ENCODE data around the gene DCDC1. TPM values are rescaled to one million over a fixed set of nuclear protein-coding genes. Genes with fewer than 3 reads are reported as not detected.

DCDC1 gene
- total RNA-seq, 1 donor from 2014 or later = not detected

DNA sequence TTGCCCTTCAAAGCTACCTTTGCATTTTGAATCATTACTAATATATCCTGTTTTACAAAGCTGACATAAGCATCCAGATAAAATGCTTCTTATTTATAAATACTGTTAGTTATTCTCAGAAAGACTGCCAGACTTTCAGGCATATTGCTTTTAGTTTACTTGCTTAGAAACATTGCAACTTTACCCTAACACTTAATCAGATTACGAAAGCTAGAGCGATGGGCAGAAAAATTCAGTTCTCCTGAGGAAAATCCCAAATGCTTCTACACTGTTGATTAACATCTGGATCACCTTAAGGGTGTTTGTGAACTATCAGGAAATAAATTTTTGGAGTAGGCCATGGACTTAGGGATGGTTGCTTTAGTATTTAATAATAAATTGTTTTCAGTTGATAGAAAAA, 493.7 kb downstream of the DCDC1 start:
- Histone ChIP-seq H3K27me3 (no peaks in the 10 kb centered on the region), H3K27ac (no peak overlapping the region), H3K4me3 (no peak overlapping the region), H3K4me1 (peaks cover 12% of the 10 kb centered on the region), H3K9me3 (no peaks in the 10 kb centered on the region), H3K36me3 (no peaks in the 10 kb centered on the region)
- TF ChIP-seq, protein P1, sequence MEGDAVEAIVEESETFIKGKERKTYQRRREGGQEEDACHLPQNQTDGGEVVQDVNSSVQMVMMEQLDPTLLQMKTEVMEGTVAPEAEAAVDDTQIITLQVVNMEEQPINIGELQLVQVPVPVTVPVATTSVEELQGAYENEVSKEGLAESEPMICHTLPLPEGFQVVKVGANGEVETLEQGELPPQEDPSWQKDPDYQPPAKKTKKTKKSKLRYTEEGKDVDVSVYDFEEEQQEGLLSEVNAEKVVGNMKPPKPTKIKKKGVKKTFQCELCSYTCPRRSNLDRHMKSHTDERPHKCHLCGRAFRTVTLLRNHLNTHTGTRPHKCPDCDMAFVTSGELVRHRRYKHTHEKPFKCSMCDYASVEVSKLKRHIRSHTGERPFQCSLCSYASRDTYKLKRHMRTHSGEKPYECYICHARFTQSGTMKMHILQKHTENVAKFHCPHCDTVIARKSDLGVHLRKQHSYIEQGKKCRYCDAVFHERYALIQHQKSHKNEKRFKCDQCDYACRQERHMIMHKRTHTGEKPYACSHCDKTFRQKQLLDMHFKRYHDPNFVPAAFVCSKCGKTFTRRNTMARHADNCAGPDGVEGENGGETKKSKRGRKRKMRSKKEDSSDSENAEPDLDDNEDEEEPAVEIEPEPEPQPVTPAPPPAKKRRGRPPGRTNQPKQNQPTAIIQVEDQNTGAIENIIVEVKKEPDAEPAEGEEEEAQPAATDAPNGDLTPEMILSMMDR (IDR thresholded peaks at IDR 0.05) = no peak
- TF ChIP-seq POLR2A (IDR thresholded peaks at IDR 0.05) (no peak), POLR2AphosphoS5 (IDR thresholded peaks at IDR 0.05; ENCODE audit: insufficient read depth in 1 of 2, low read depth in 1 of 2) (no peak)
- DNase-seq (ENCODE audit: extremely low spot score in 2 of 2) = no peak
- intact Hi-C loops (cut with DNase I) = no loop called here

DNA sequence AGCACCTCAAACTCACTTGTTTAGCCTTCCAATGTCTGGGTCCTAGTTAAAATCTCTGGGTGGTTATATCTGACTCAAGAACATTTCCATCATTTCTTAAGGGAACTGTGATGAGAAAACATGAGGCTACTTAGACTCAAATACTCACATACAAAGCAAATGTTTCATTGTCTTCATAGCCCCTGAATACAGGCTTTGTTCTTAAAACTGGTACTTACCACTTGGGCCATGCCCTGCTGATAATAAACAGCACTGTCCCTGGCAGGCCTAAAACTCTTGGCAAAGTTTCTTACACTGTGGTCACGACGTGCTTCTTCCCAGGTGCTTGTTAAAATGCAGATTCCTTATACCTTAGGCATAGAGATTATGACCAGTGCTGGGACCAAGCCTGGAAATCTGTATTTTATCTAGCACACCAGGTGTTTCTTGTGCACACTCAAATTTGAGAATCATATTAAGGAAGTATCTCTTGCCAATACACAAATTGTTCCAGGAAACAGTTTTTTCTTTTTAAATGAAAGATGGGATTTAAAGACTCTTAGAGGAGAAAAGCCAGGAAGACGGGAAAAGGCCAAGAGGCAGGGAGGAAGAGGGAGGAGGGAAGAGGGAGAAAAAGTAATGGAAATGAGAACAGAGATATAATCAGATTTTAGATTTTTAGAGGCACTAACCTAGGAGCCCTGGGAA, 495.5 kb downstream of the DCDC1 start:
- intact Hi-C loops (cut with DNase I) = no loop called here
- Histone ChIP-seq H3K36me3 (no peaks in the 10 kb centered on the region), H3K4me3 (no peak overlapping the region), H3K27me3 (no peaks in the 10 kb centered on the region), H3K9me3 (no peaks in the 10 kb centered on the region), H3K27ac (no peak overlapping the region), H3K4me1 (peaks cover 12% of the 10 kb centered on the region)
- TF ChIP-seq POLR2A (IDR thresholded peaks at IDR 0.05) = no peak
- TF ChIP-seq POLR2AphosphoS5 (IDR thresholded peaks at IDR 0.05; ENCODE audit: insufficient read depth in 1 of 2, low read depth in 1 of 2) = no peak
- TF ChIP-seq, protein P1 (IDR thresholded peaks at IDR 0.05) = no peak
- DNase-seq (ENCODE audit: extremely low spot score in 2 of 2) = no peak

DNA sequence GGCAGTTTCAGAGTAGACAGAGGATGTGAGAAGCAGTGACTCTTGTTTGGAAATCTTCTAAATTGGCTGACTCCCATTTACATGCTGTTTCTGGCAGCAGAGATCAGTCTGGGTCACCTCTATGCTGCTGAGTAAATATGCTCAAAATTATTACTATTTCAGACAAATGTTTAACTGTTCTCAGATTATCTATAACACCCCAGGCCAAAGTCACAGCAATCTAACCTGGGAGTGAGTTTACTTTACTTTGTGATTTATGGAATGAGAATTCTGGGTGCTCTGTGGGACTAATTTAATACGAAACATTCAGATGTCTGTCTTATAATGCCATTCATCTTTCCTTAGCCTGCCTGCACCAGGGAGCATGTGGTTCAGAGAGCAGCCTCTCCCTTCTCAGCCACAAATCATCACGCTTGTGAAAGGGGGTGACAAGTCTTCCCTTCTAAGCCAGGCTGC, 500.9 kb downstream of the DCDC1 start:
- no peaks in the 10 kb centered on the region for H3K36me3 ChIP-seq
- intact Hi-C loops (cut with DNase I) = no loop called here

DNA sequence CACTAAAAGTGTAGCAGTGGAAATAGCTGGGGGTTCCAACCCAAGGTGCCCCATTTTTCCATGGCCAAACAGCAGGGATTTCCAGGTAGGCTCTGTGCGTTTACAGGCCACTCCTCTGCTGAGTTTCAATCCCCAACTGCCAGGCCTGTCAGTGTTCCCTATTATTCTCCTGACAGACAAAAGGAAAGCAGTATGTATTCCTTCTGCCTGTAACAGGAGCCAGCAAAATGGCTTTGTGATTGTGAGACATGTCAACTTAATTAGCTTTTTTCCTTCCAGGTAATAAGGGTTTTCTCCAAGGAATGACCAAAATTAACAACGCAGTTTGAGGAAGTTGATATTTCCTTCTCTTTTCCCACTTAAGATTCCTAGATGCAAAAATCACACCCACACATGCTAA, 506.3 kb downstream of the DCDC1 start:
- no peak overlapping the region for H3K27ac ChIP-seq
- TF ChIP-seq, protein P1 (IDR thresholded peaks at IDR 0.05) = no peak
- TF ChIP-seq POLR2A (IDR thresholded peaks at IDR 0.05) = no peak
- TF ChIP-seq POLR2AphosphoS5 (IDR thresholded peaks at IDR 0.05; ENCODE audit: insufficient read depth in 1 of 2, low read depth in 1 of 2) = no peak
- H3K4me1 ChIP-seq = no peaks in the 10 kb centered on the region
- H3K27me3 ChIP-seq = no peaks in the 10 kb centered on the region
- H3K4me3 ChIP-seq = no peak overlapping the region
- H3K36me3 ChIP-seq = no peaks in the 10 kb centered on the region
- intact Hi-C loops (cut with DNase I) = no loop called here
- no peak for DNase-seq (ENCODE audit: extremely low spot score in 2 of 2)
- no peaks in the 10 kb centered on the region for H3K9me3 ChIP-seq

More for the DNA sequence above, 500.9 kb downstream of the DCDC1 start:
- no peaks in the 10 kb centered on the region for H3K27me3 ChIP-seq
- no peak overlapping the region for H3K4me3 ChIP-seq
- TF ChIP-seq POLR2A (IDR thresholded peaks at IDR 0.05) (no peak), POLR2AphosphoS5 (IDR thresholded peaks at IDR 0.05; ENCODE audit: insufficient read depth in 1 of 2, low read depth in 1 of 2) (no peak)
- H3K27ac ChIP-seq = no peak overlapping the region
- no peaks in the 10 kb centered on the region for H3K4me1 ChIP-seq
- no peaks in the 10 kb centered on the region for H3K9me3 ChIP-seq
- no peak for DNase-seq (ENCODE audit: extremely low spot score in 2 of 2)

DNA sequence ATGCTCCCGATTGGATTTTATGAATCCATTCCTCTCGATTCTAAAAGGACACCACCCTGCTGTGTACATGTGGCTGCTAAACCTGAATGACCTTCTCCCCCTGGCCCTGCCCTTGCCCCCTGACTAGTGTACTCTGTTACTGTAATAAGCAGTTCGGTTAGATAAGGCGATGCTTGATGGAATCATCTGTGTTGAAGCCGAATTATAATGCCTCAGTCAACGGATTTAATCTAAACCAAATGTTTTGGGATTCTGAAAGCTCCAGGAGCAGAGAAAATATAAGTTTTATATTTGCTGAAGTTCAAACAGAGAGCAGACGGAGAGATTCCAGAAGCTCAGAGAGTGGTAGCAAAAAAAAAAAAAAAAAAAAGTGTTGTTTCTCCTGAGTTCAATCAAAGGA, 508.0 kb downstream of the DCDC1 start:
- no peak for DNase-seq (ENCODE audit: extremely low spot score in 2 of 2)
- TF ChIP-seq, protein P1 (IDR thresholded peaks at IDR 0.05) = no peak
- TF ChIP-seq POLR2AphosphoS5 (IDR thresholded peaks at IDR 0.05; ENCODE audit: insufficient read depth in 1 of 2, low read depth in 1 of 2) (no peak), POLR2A (IDR thresholded peaks at IDR 0.05) (no peak)
- Histone ChIP-seq H3K4me1 (no peaks in the 10 kb centered on the region), H3K27me3 (no peaks in the 10 kb centered on the region), H3K36me3 (no peaks in the 10 kb centered on the region), H3K9me3 (no peaks in the 10 kb centered on the region), H3K27ac (no peak overlapping the region), H3K4me3 (no peak overlapping the region)
- intact Hi-C loops (cut with DNase I) = no loop called here
